Measurements from ENCODE around the gene RABGEF1. TPM values are rescaled to one million over a fixed set of nuclear protein-coding genes. Genes with fewer than 3 reads are reported as not detected.

RABGEF1 gene
- total and polyA plus RNA-seq, 9 of the 15 experiments (the other 6 are each of a cell fraction or from before 2014, with no cell fraction given), result 7.0 to 29.3 (median 20.5) TPM

- Histone ChIP-seq H3K9me1 (ENCODE audit: control insufficient read depth, insufficient read depth, low read length) (no peaks in the 10 kb centered on the region), H3K27ac (ENCODE audit: extremely low read depth, low read depth, low read length) (no peak overlapping the region), H3K9me3 (replicated peaks; ENCODE audit: control insufficient read depth, insufficient read depth, low read depth, low read length) (no peaks in the 10 kb centered on the region), H3K79me2 (ENCODE audit: control insufficient read depth, insufficient read depth, low read length) (peaks cover 23% of the 10 kb centered on the region), H3K4me2 (ENCODE audit: insufficient read depth, low read length) (no peak overlapping the region), H3K36me3 (ENCODE audit: control insufficient read depth, insufficient read depth, low read length) (no peaks in the 10 kb centered on the region), H3K4me3 (no peak overlapping the region), H3K9ac (ENCODE audit: insufficient read depth in 1 of 2, low read depth in 2 of 2, low read length in 2 of 2) (no peak overlapping the region), H2AFZ (ENCODE audit: low read depth, low read length) (no peak overlapping the region), H4K20me1 (replicated peaks; ENCODE audit: control insufficient read depth, insufficient read depth, low read length) (no peaks in the 10 kb centered on the region), H3K27me3 (ENCODE audit: control insufficient read depth in 2 of 2, insufficient read depth in 2 of 2, low read length in 2 of 2) (no peaks in the 10 kb centered on the region), H3K4me1 (replicated peaks in 1 of 2; ENCODE audit: control insufficient read depth in 2 of 2, insufficient read depth in 2 of 2, low read length in 2 of 2) (0 out of 5 replicates have a peak, but pooled peaks cover 0 to 3% of the 10 kb centered on the region in 2 experiments)
- TF ChIP-seq KDM4B (IDR thresholded peaks at IDR 0.05; ENCODE audit: borderline replicate concordance in 2 of 2, low read depth in 1 of 2) (no peak), NUFIP1 (IDR thresholded peaks at IDR 0.05; ENCODE audit: partially characterized antibody) (no peak), CBX5 (IDR thresholded peaks at IDR 0.05; ENCODE audit: borderline replicate concordance, low read depth) (no peak), ETV1 (tag; conservative IDR thresholded peaks at IDR 0.05; ENCODE audit: low read depth) (no peak), MEF2A (IDR thresholded peaks at IDR 0.05; ENCODE audit: control insufficient read depth, low read depth, low read length) (no peak), ZNF561 (CRISPR knock-in tag; conservative IDR thresholded peaks at IDR 0.05) (no peak), TBP (optimal IDR thresholded peaks at IDR 0.05; ENCODE audit: low read depth, low read length) (no peak), NFYB (IDR thresholded peaks at IDR 0.05; ENCODE audit: extremely low read depth, insufficient read length) (no peak), TEAD2 (tag; IDR thresholded peaks at IDR 0.05) (no peak), HNRNPK (IDR thresholded peaks at IDR 0.05; ENCODE audit: low read depth, low read length, poor library complexity, severe bottlenecking) (no peak)
- TF ChIP-seq, protein P1, sequence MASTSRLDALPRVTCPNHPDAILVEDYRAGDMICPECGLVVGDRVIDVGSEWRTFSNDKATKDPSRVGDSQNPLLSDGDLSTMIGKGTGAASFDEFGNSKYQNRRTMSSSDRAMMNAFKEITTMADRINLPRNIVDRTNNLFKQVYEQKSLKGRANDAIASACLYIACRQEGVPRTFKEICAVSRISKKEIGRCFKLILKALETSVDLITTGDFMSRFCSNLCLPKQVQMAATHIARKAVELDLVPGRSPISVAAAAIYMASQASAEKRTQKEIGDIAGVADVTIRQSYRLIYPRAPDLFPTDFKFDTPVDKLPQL (IDR thresholded peaks at IDR 0.05; ENCODE audit: extremely low read depth, insufficient read length), result no peak
- TF ChIP-seq, protein P2, sequence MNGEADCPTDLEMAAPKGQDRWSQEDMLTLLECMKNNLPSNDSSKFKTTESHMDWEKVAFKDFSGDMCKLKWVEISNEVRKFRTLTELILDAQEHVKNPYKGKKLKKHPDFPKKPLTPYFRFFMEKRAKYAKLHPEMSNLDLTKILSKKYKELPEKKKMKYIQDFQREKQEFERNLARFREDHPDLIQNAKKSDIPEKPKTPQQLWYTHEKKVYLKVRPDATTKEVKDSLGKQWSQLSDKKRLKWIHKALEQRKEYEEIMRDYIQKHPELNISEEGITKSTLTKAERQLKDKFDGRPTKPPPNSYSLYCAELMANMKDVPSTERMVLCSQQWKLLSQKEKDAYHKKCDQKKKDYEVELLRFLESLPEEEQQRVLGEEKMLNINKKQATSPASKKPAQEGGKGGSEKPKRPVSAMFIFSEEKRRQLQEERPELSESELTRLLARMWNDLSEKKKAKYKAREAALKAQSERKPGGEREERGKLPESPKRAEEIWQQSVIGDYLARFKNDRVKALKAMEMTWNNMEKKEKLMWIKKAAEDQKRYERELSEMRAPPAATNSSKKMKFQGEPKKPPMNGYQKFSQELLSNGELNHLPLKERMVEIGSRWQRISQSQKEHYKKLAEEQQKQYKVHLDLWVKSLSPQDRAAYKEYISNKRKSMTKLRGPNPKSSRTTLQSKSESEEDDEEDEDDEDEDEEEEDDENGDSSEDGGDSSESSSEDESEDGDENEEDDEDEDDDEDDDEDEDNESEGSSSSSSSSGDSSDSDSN (IDR thresholded peaks at IDR 0.05; ENCODE audit: borderline replicate concordance in 1 of 2, low read depth in 2 of 2, low read length in 2 of 2), result no peak
- no TSS peak for BruUV-seq (replicated peaks)
- ChIA-PET POLR2A (interaction anchor here (1.3 to 1.8 kb wide), 3 partner anchors 9 to 14 kb away, joined by 3 to 4 read pairs (median 3); partner anchors contain the start of gene RABGEF1), CTCF (ENCODE audit: low intra/inter-chr PET ratio) (no interaction called here)
- in situ Hi-C loops (cut with MboI), result no loop called here
- DNase-seq (ENCODE audit: extremely low read depth in 1 of 4, low spot score in 3 of 4), result no peak
- no peak for ATAC-seq
- intact Hi-C loops (cut with micrococcal nuclease), result no loop called here
- FAIRE-seq, result no peak
- WGBS (ENCODE audit: insufficient coverage, low coverage, missing lambda C conversion rate), result 83% methylated on average over 4 of the region's 4 CpGs
Observed at GRCh38 chr7:66754541-66754940, 14.0 kb downstream of the RABGEF1 start.
